HEK293 (cell line): Measurements from ENCODE around the gene NCCRP1.

Experiments
- CTCF ChIP-seq: fragments of 450-650 bp; formaldehyde crosslinking; IDR thresholded peaks from 2 replicates; pipeline ENCODE4 v1.5.1; 2016; ENCODE audit warnings: missing biosample characterization, missing genetic modification characterization
- YY1 ChIP-seq: fragments of 450-650 bp; formaldehyde crosslinking; IDR thresholded peaks from 2 replicates; pipeline ENCODE4 v1.5.1; 2018; ENCODE audit warnings: missing biosample characterization, missing genetic modification characterization
- ZNF114 ChIP-seq: fragments of 450-650 bp; formaldehyde crosslinking; IDR thresholded peaks from 2 replicates; pipeline ENCODE4 v1.5.0; 2017; ENCODE audit warnings: missing biosample characterization, missing genetic modification characterization
- ZNF274 ChIP-seq, 2 experiments: fragments of 200-500 bp in 1 of 2; fragments of 450-650 bp in 1 of 2; sonication (Bioruptor generic) in 1 of 2; formaldehyde crosslinking in 1 of 2; IDR thresholded peaks; 2 replicates each; pipeline versions ENCODE4 v1.5.1 to v1.6.1; 2014 to 2016; ENCODE audit warnings: borderline replicate concordance in 1 of 2, inconsistent platforms in 1 of 2, low read length in 1 of 2, missing biosample characterization in 1 of 2, missing genetic modification characterization in 1 of 2
- ZNF596 ChIP-seq: fragments of 450-650 bp; IDR thresholded peaks from 2 replicates; pipeline ENCODE4 v1.5.0; 2018; ENCODE audit warnings: missing biosample characterization, mild to moderate bottlenecking, missing genetic modification characterization, moderate library complexity
- ZNF660 ChIP-seq: fragments of 450-650 bp; IDR thresholded peaks from 2 replicates; pipeline ENCODE4 v1.5.1; 2018; ENCODE audit warnings: missing biosample characterization, mild to moderate bottlenecking, missing genetic modification characterization
- ZSCAN18 ChIP-seq: fragments of 450-650 bp; formaldehyde crosslinking; IDR thresholded peaks from 2 replicates; pipeline ENCODE4 v1.5.1; 2016; ENCODE audit warnings: missing biosample characterization, missing genetic modification characterization
- TF ChIP-seq, protein P1 (sequence below): fragments of 450-650 bp; formaldehyde crosslinking; IDR thresholded peaks from 2 replicates; pipeline ENCODE4 v1.5.1; 2016; ENCODE audit warnings: missing biosample characterization, missing genetic modification characterization

DNA sequence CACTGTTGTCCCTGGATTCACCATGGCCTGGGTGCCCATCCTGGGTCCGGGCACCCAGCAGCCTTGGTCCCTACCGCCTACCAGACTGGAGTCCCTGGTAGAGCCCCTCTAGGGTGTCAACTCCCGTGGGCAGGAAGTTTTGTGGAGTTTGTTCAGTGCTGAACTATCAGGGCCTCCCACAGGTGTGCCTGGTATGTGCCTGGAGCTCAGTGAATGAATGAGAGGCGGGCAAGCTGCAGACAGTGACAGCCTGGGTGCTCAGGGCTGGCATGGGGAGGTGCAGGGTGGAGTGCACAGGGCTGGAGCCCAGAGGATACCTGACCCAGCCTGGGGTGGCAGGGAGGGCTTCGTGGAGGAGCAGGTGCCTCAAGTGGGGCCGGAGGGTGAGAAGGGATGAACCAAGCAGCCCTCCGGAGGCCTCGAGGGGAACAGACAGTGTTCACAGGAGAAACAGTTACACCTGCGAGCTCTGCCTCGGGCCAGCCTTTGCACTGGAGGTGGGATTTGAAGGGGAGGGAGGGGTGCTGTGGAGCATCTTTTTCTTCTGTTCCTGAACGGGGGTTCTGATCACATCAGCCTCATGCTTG is 41.6 kb upstream of the NCCRP1 start:
- TF ChIP-seq YY1 (tag by site-specific recombination) (no peak), ZSCAN18 (no peak), ZNF660 (tag by site-specific recombination) (no peak), CTCF (tag by site-specific recombination) (no peak), ZNF596 (tag by site-specific recombination) (no peak), ZNF114 (tag by site-specific recombination) (no peak), ZNF274 (IDR thresholded peaks at IDR 0.05; ENCODE audit: low read length) (no peak), ZNF274 (tag by site-specific recombination; IDR thresholded peaks at IDR 0.05; ENCODE audit: borderline replicate concordance) (no peak)
- TF ChIP-seq, protein P1, sequence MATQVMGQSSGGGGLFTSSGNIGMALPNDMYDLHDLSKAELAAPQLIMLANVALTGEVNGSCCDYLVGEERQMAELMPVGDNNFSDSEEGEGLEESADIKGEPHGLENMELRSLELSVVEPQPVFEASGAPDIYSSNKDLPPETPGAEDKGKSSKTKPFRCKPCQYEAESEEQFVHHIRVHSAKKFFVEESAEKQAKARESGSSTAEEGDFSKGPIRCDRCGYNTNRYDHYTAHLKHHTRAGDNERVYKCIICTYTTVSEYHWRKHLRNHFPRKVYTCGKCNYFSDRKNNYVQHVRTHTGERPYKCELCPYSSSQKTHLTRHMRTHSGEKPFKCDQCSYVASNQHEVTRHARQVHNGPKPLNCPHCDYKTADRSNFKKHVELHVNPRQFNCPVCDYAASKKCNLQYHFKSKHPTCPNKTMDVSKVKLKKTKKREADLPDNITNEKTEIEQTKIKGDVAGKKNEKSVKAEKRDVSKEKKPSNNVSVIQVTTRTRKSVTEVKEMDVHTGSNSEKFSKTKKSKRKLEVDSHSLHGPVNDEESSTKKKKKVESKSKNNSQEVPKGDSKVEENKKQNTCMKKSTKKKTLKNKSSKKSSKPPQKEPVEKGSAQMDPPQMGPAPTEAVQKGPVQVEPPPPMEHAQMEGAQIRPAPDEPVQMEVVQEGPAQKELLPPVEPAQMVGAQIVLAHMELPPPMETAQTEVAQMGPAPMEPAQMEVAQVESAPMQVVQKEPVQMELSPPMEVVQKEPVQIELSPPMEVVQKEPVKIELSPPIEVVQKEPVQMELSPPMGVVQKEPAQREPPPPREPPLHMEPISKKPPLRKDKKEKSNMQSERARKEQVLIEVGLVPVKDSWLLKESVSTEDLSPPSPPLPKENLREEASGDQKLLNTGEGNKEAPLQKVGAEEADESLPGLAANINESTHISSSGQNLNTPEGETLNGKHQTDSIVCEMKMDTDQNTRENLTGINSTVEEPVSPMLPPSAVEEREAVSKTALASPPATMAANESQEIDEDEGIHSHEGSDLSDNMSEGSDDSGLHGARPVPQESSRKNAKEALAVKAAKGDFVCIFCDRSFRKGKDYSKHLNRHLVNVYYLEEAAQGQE (tag by site-specific recombination) = no peak
